Endothelial cell of umbilical vein (primary cell): ENCODE measurements around the gene OXER1. TPM values are rescaled to one million over a fixed set of nuclear protein-coding genes. Genes with fewer than 3 reads are reported as not detected.

Experiments used
- BruUV-seq: library from RNA; stranded (reverse); fragments of 400-500 nt; replicated peaks from 2 replicates; lab custom pipeline; 2021; lab: Mats Ljungman, UMichigan
- CTCF ChIA-PET: fragments of 300-600, 350-600 bp; sonication (Branson Sonifier 250); formaldehyde crosslinking; loops from one replicate; lab custom pipeline; 2021; ENCODE audit warnings: antibody characterized with exemption, inconsistent platforms; lab: Charles Lee
- POLR2A ChIA-PET: fragments of 300-600, 350-600 bp; sonication (Branson Sonifier 250); formaldehyde crosslinking; loops from one replicate; lab custom pipeline; 2021; ENCODE audit warnings: antibody characterized with exemption, inconsistent platforms; lab: Charles Lee
- DNase-seq: peaks from one replicate; pipeline ENCODE4 v3.0.0-alpha.2; 2011; ENCODE audit warnings: low read depth, low spot score
- FAIRE-seq: peaks from 2 replicates; lab custom pipeline; 2011; peaks lifted over from hg19 to GRCh38; lab: Jason Lieb, UNC
- H2AFZ ChIP-seq: 2 replicates; pipeline ENCODE4 v1.6.0; 2012; ENCODE audit warnings: low read depth, low read length, control low read depth, inconsistent platforms
- H3K27ac ChIP-seq: 2 replicates; pipeline ENCODE4 v1.5.1; 2011; ENCODE audit warnings: low read depth, mild to moderate bottlenecking, control low read depth, low read length, moderate library complexity; ENCODE audit not compliant: insufficient read depth
- H3K27me3 ChIP-seq, 2 experiments: 2 replicates each; pipeline versions ENCODE4 v1.6.0 to v1.6.1; 2011; ENCODE audit warnings: low read length in 2 of 2, mixed read lengths in 1 of 2; ENCODE audit not compliant: control insufficient read depth in 2 of 2, insufficient read depth in 2 of 2
- H3K36me3 ChIP-seq, 2 experiments: 2 replicates in 1 of 2; 3 replicates in 1 of 2; pipeline ENCODE4 v1.5.1; 2011; ENCODE audit warnings: low read length in 2 of 2, mild to moderate bottlenecking in 1 of 2, moderate library complexity in 1 of 2; ENCODE audit not compliant: control insufficient read depth in 2 of 2, insufficient read depth in 2 of 2; ENCODE audit errors: extremely low read depth in 1 of 2
- H3K4me1 ChIP-seq: 3 replicates; pipeline ENCODE4 v1.5.1; 2011; ENCODE audit warnings: mild to moderate bottlenecking, low read length; ENCODE audit not compliant: control insufficient read depth, insufficient read depth; ENCODE audit errors: extremely low read depth
- H3K4me2 ChIP-seq: 2 replicates; pipeline ENCODE4 v1.6.1; 2011; ENCODE audit warnings: low read length, control low read depth, mixed read lengths; ENCODE audit not compliant: insufficient read depth
- H3K4me3 ChIP-seq, 3 experiments: fragments of 200-600 bp in 1 of 3; sonication (generic), shearing (Covaris generic) in 1 of 3; replicated peaks in 1 of 3; 2 replicates each; pipeline ENCODE4 v1.5.1; 2011 to 2016; ENCODE audit warnings: control low read depth in 3 of 3, low read length in 3 of 3, mild to moderate bottlenecking in 2 of 3, inconsistent platforms in 1 of 3, low read depth in 1 of 3, moderate library complexity in 1 of 3; ENCODE audit not compliant: insufficient read depth in 1 of 3
- H3K79me2 ChIP-seq: 2 replicates; pipeline ENCODE4 v1.6.0; 2012; ENCODE audit warnings: low read length, inconsistent platforms; ENCODE audit not compliant: control insufficient read depth, insufficient read depth
- H3K9ac ChIP-seq: replicated peaks from 2 replicates; pipeline ENCODE3; 2011; ENCODE audit warnings: low read length, control low read depth; ENCODE audit not compliant: insufficient read depth; ENCODE audit errors: extremely low read depth
- H3K9me1 ChIP-seq: replicated peaks from 3 replicates; pipeline ENCODE4 v1.6.0; 2011; ENCODE audit warnings: mild to moderate bottlenecking, low read length; ENCODE audit not compliant: control insufficient read depth, insufficient read depth; ENCODE audit errors: extremely low read depth
- H3K9me3 ChIP-seq: replicated peaks from 2 replicates; pipeline ENCODE4 v1.5.1; 2012; ENCODE audit warnings: low read length, inconsistent platforms; ENCODE audit not compliant: control insufficient read depth, insufficient read depth
- H4K20me1 ChIP-seq: replicated peaks from 2 replicates; pipeline ENCODE3; 2011; ENCODE audit warnings: mild to moderate bottlenecking, low read length; ENCODE audit not compliant: control insufficient read depth, insufficient read depth; ENCODE audit errors: extremely low read depth
- CTCF ChIP-seq, 2 donors: IDR thresholded peaks; 1 replicate in 1 of 2; 2 replicates in 1 of 2; pipeline ENCODE4 v1.5.1; 2011; ENCODE audit warnings: low read length in 2 of 2, mild to moderate bottlenecking in 2 of 2, moderate library complexity in 2 of 2, control low read depth in 1 of 2, inconsistent platforms in 1 of 2, low read depth in 1 of 2; ENCODE audit not compliant: insufficient read depth in 1 of 2; ENCODE audit errors: extremely low read depth in 1 of 2
- EZH2 ChIP-seq: IDR thresholded peaks from 2 replicates; pipeline ENCODE4 v1.6.1; 2012; ENCODE audit warnings: borderline replicate concordance, low read depth, mild to moderate bottlenecking, moderate library complexity, low read length, inconsistent platforms; ENCODE audit not compliant: severe bottlenecking
- FOS ChIP-seq: IDR thresholded peaks from 2 replicates; pipeline ENCODE4 v1.6.1; 2011; ENCODE audit warnings: mild to moderate bottlenecking, low read length, moderate library complexity, borderline replicate concordance; ENCODE audit not compliant: insufficient read depth
- GATA2 ChIP-seq: IDR thresholded peaks from 2 replicates; pipeline ENCODE4 v1.7.0; 2011; ENCODE audit warnings: low read depth, mild to moderate bottlenecking, moderate library complexity, mixed read lengths, low read length; ENCODE audit not compliant: insufficient read length, insufficient read depth
- JUN ChIP-seq: IDR thresholded peaks from 2 replicates; pipeline ENCODE4 v1.6.1; 2011; ENCODE audit warnings: borderline replicate concordance, low read depth; ENCODE audit not compliant: insufficient read length, insufficient read depth
- MAX ChIP-seq: IDR thresholded peaks from 2 replicates; pipeline ENCODE4 v1.6.1; 2011; ENCODE audit not compliant: insufficient read depth, insufficient read length
- MYC ChIP-seq: IDR thresholded peaks from one replicate; pipeline ENCODE4 v1.6.1; 2011; ENCODE audit warnings: mild to moderate bottlenecking, low read depth, low read length
- POLR2A ChIP-seq: IDR thresholded peaks from 2 replicates; pipeline ENCODE4 v1.6.1; 2012; ENCODE audit warnings: low read depth, mild to moderate bottlenecking, control low read depth, low read length
- POLR2AphosphoS5 ChIP-seq: IDR thresholded peaks from 2 replicates; pipeline ENCODE4 v1.6.1; 2012; ENCODE audit warnings: low read depth, mild to moderate bottlenecking, control low read depth, low read length, moderate library complexity; ENCODE audit not compliant: insufficient read depth
- dilution Hi-C: fragments of 300-500 bp; cut with MboI; formaldehyde crosslinking; loops from one replicate; pipeline ENCODE4 v1.15.0; 2019; ENCODE audit warnings: low sequenced_read_pairs; ENCODE audit not compliant: extremely low pct_ligation_motif_present
- intact Hi-C: fragments of 100-400 bp; cut with micrococcal nuclease; formaldehyde crosslinking; loops from one replicate; pipeline ENCODE4 v1.10.0; 2022
- polyA plus RNA-seq, 4 experiments: library from polyadenylated mRNA; depleted of rRNA in 3 of 4; stranded (reverse) in 3 of 4; unstranded in 1 of 4; fragments of >200 nt; gene quantifications; 2 replicates each; pipeline versions ENCODE4 v1.2.1 to v1.2.3, GENCODE V29; 2011 to 2012; ENCODE audit warnings: missing spikeins in 1 of 4
- total RNA-seq: library from RNA; stranded (reverse); gene quantifications from 2 replicates; pipeline ENCODE4 v1.2.3, GENCODE V29; 2021

OXER1 gene
- total and polyA plus RNA-seq, 2 donors (not counting 3 experiments of a cell fraction or from before 2014, with no cell fraction given), result 0.18 TPM

GRCh38 chr2:42741140-42741539 lies 22.8 kb downstream of the OXER1 start:
- dilution Hi-C loops, result no loop called here
- ChIA-PET POLR2A (no interaction called here), CTCF (interaction anchor here (1.3 kb wide), 1 partner anchor 14 kb away, joined by 3 read pairs; no protein-coding TSS in a partner anchor)
- no peak overlapping the region for H3K9ac ChIP-seq
- no peak overlapping the region for H3K4me2 ChIP-seq
- no peaks in the 10 kb centered on the region for H3K9me3 ChIP-seq
- BruUV-seq, result no TSS peak
- TF ChIP-seq JUN, result no peak
- no peak for TF ChIP-seq MAX
- TF ChIP-seq EZH2, result no peak
- TF ChIP-seq POLR2A, result no peak
- TF ChIP-seq POLR2AphosphoS5, result no peak
- no peak for TF ChIP-seq MYC
- TF ChIP-seq FOS, result no peak
- TF ChIP-seq GATA2, result no peak
- TF ChIP-seq CTCF (IDR thresholded peaks at IDR 0.05; ENCODE audit: extremely low read depth in 1 of 2, insufficient read depth in 1 of 2, low read depth in 1 of 2, low read length in 2 of 2), result no peak
- no peaks in the 10 kb centered on the region for H3K9me1 ChIP-seq
- no peaks in the 10 kb centered on the region for H3K36me3 ChIP-seq
- no peaks in the 10 kb centered on the region for H4K20me1 ChIP-seq
- no peaks in the 10 kb centered on the region for H3K79me2 ChIP-seq
- no peaks in the 10 kb centered on the region for H3K27me3 ChIP-seq
- H3K4me3 ChIP-seq, result no peak overlapping the region
- no peak for DNase-seq
- H2AFZ ChIP-seq, result no peak overlapping the region
- no peak overlapping the region for H3K27ac ChIP-seq
- intact Hi-C loops, result no loop called here
- no peaks in the 10 kb centered on the region for H3K4me1 ChIP-seq
- no peak for FAIRE-seq
